OCI-M2 (cell line): ENCODE data around the gene HBEGF.
"Not testable (repeated sequence)": the region's sequence is repeated elsewhere in the genome, so short reads cannot be mapped to it uniquely, and the experiment has no call there.

Experiments used
- DNase-seq: peaks from one replicate; lab custom pipeline; 2025; ENCODE audit not compliant: unreplicated experiment; lab: John Stamatoyannopoulos, UW

Gene HBEGF

GRCh38 chr5:140361901-140362300 is 15.5 kb upstream of the HBEGF start:
- no peak for DNase-seq

- DNase-seq = no peak
These were observed 14.5 kb upstream of the HBEGF start for GRCh38 chr5:140360681-140361479.

- no peak for DNase-seq
These were observed 13.7 kb upstream of the HBEGF start, which contains the start of gene SLC4A9 for GRCh38 chr5:140360101-140360500. Gene SLC4A9 (plus strand): TSS chr5:140360194. CDS start chr5:140360237, 43 bp downstream.

- no peak for DNase-seq
These were observed 12.4 kb upstream of the HBEGF start for GRCh38 chr5:140358738-140359310.

GRCh38 chr5:140357726-140358093 is 11.3 kb upstream of the HBEGF start:
- peak; percentile 35 for DNase-seq

GRCh38 chr5:140356853-140357725 is 10.7 kb upstream of the HBEGF start:
- no peak for DNase-seq

- DNase-seq = no peak
These were observed 9.1 kb upstream of the HBEGF start for GRCh38 chr5:140355546-140355945.

GRCh38 chr5:140351609-140352334 is 5.4 kb upstream of the HBEGF start:
- peak; percentile 39 for DNase-seq

GRCh38 chr5:140349244-140349643 is 2.8 kb upstream of the HBEGF start:
- no peak for DNase-seq

- no peak for DNase-seq
These were observed 1.7 kb upstream of the HBEGF start for GRCh38 chr5:140348104-140348503.

GRCh38 chr5:140347360-140347759 is 957 bp upstream of the HBEGF start:
- DNase-seq = no peak

GRCh38 chr5:140345919-140346347 is 470 bp downstream of the HBEGF start:
- no peak for DNase-seq

- DNase-seq = no peak
These were observed 1.6 kb downstream of the HBEGF start for GRCh38 chr5:140344683-140345423.

- not testable (repeated sequence) for DNase-seq
These were observed 2.6 kb downstream of the HBEGF start for GRCh38 chr5:140343849-140344248.

- no peak for DNase-seq
These were observed 3.5 kb downstream of the HBEGF start for GRCh38 chr5:140342896-140343295.

- DNase-seq = no peak
These were observed 4.1 kb downstream of the HBEGF start for GRCh38 chr5:140342287-140342686.

GRCh38 chr5:140341591-140341990 is 4.8 kb downstream of the HBEGF start:
- no peak for DNase-seq

GRCh38 chr5:140340605-140341121 is 5.7 kb downstream of the HBEGF start:
- DNase-seq = no peak

GRCh38 chr5:140339636-140340035 is 6.8 kb downstream of the HBEGF start:
- no peak for DNase-seq

GRCh38 chr5:140338908-140339307 is 7.5 kb downstream of the HBEGF start:
- DNase-seq = no peak
